GM12878 (cell line): ENCODE results near the gene CFAP57. TPM values are rescaled to one million over a fixed set of nuclear protein-coding genes. Genes with fewer than 3 reads are reported as not detected.

Experiments used
- ATAC-seq: fragments of 200-7000 bp; cut with Tn5 transposase; 3 replicates; pipeline ENCODE4 v1.9.1; 2020; ENCODE audit warnings: mild to moderate bottlenecking, moderate library complexity
- BruUV-seq: library from RNA; stranded (reverse); fragments of 400-500 nt; replicated peaks from 2 replicates; lab custom pipeline; 2021; lab: Mats Ljungman, UMichigan
- CTCF ChIA-PET: fragments of 300-600 bp; sonication (Branson Sonifier 250); formaldehyde crosslinking; extraction: SDS; loops from one replicate; lab custom pipeline; 2021; ENCODE audit warnings: inconsistent platforms; lab: Yijun Ruan, JAX
- POLR2A ChIA-PET: fragments of 350-600 bp; formaldehyde crosslinking; extraction: SDS; loops from one replicate; lab custom pipeline; 2021; ENCODE audit warnings: inconsistent platforms; lab: Charles Lee
- RAD21 ChIA-PET: fragments of 300-600 bp; sonication (Branson Sonifier 250); formaldehyde crosslinking; loops from one replicate; lab custom pipeline; 2023; ENCODE audit warnings: antibody characterized with exemption; ENCODE audit not compliant: unreplicated experiment; lab: Charles Lee
- SMC1A ChIA-PET: fragments of 300-600 bp; sonication (Branson Sonifier 250); formaldehyde crosslinking; loops from one replicate; lab custom pipeline; 2023; ENCODE audit not compliant: unreplicated experiment, uncharacterized antibody; lab: Charles Lee
- DNase-seq: peaks from one replicate; pipeline ENCODE4 v3.0.0-alpha.2; 2011; ENCODE audit warnings: low read depth, low spot score
- FAIRE-seq: peaks from 3 replicates; lab custom pipeline; 2011; peaks lifted over from hg19 to GRCh38; lab: Jason Lieb, UNC
- H2AFZ ChIP-seq: 2 replicates; pipeline ENCODE4 v1.6.0; 2011; ENCODE audit warnings: low read depth, low read length, control low read depth; ENCODE audit not compliant: control insufficient read depth
- H3K27ac ChIP-seq: 2 replicates; pipeline ENCODE4 v1.5.1; 2011; ENCODE audit warnings: control low read depth; ENCODE audit not compliant: control insufficient read depth, insufficient read depth
- H3K27me3 ChIP-seq, 2 experiments: replicated peaks in 1 of 2; 2 replicates each; pipeline versions ENCODE4 v1.6.0 to v1.6.1; 2011; ENCODE audit warnings: low read length in 1 of 2; ENCODE audit not compliant: control insufficient read depth in 2 of 2, insufficient read depth in 2 of 2
- H3K36me3 ChIP-seq, 2 experiments: 2 replicates each; pipeline ENCODE4 v1.5.1; 2011; ENCODE audit warnings: low read length in 1 of 2; ENCODE audit not compliant: control insufficient read depth in 2 of 2, insufficient read depth in 2 of 2
- H3K4me1 ChIP-seq: 2 replicates; pipeline ENCODE4 v1.6.1; 2011; ENCODE audit warnings: mild to moderate bottlenecking, low read length, moderate library complexity, mixed read lengths; ENCODE audit not compliant: control insufficient read depth, insufficient read depth
- H3K4me2 ChIP-seq: 2 replicates; pipeline ENCODE4 v1.6.0; 2011; ENCODE audit warnings: control low read depth; ENCODE audit not compliant: control insufficient read depth, insufficient read depth
- H3K4me3 ChIP-seq: fragments of 200-600 bp; sonication (generic); 2 replicates; pipeline ENCODE4 v1.5.1; 2016
- H3K79me2 ChIP-seq: 2 replicates; pipeline ENCODE4 v1.6.0; 2011; ENCODE audit warnings: low read length; ENCODE audit not compliant: control insufficient read depth, insufficient read depth
- H3K9ac ChIP-seq: 2 replicates; pipeline ENCODE4 v1.8.0; 2011; ENCODE audit warnings: low read length, control low read depth, mixed read lengths; ENCODE audit not compliant: control insufficient read depth, insufficient read depth
- H3K9me3 ChIP-seq: replicated peaks from 3 replicates; pipeline ENCODE4 v1.5.1; 2011; ENCODE audit warnings: mild to moderate bottlenecking, low read length; ENCODE audit not compliant: control insufficient read depth, insufficient read depth
- H4K20me1 ChIP-seq: 2 replicates; pipeline ENCODE4 v1.6.0; 2011; ENCODE audit not compliant: control insufficient read depth, insufficient read depth
- CHD1 ChIP-seq: IDR thresholded peaks from 2 replicates; pipeline ENCODE4 v1.6.1; 2012; ENCODE audit warnings: low read depth, low read length, improper control_type of control experiment
- DPF2 ChIP-seq: fragments of 450-650 bp; IDR thresholded peaks from 2 replicates; pipeline ENCODE4 v1.6.1; 2017; ENCODE audit warnings: mild to moderate bottlenecking
- FOXK2 ChIP-seq: fragments of 450-650 bp; IDR thresholded peaks from 2 replicates; pipeline ENCODE4 v1.6.1; 2017; ENCODE audit warnings: mild to moderate bottlenecking, moderate library complexity
- LARP7 ChIP-seq: fragments of 450-650 bp; IDR thresholded peaks from 2 replicates; pipeline ENCODE4 v1.6.1; 2017; ENCODE audit warnings: mild to moderate bottlenecking
- MTA2 ChIP-seq: fragments of 450-650 bp; IDR thresholded peaks from 2 replicates; pipeline ENCODE4 v1.6.1; 2016; ENCODE audit warnings: low read depth, mild to moderate bottlenecking, moderate library complexity
- MTA3 ChIP-seq: IDR thresholded peaks from 2 replicates; pipeline ENCODE4 v1.6.1; 2012; ENCODE audit warnings: low read length, inconsistent platforms, borderline replicate concordance
- NR2C2 ChIP-seq: IDR thresholded peaks from 2 replicates; pipeline ENCODE4 v1.6.1; 2011; ENCODE audit warnings: borderline replicate concordance, low read depth; ENCODE audit not compliant: control insufficient read depth, insufficient read length
- TCF3 ChIP-seq: IDR thresholded peaks from 2 replicates; pipeline ENCODE4 v1.6.1; 2012; ENCODE audit warnings: low read depth, mild to moderate bottlenecking, low read length, borderline replicate concordance; ENCODE audit not compliant: insufficient read depth
- YBX1 ChIP-seq: fragments of 450-650 bp; IDR thresholded peaks from 2 replicates; pipeline ENCODE4 v1.6.1; 2016; ENCODE audit warnings: antibody characterized with exemption
- ZZZ3 ChIP-seq: IDR thresholded peaks from 2 replicates; pipeline ENCODE4 v1.6.1; 2011; ENCODE audit warnings: low read depth; ENCODE audit not compliant: control insufficient read depth, insufficient read length
- in situ Hi-C: fragments of 300-500 bp; cut with MboI; formaldehyde crosslinking; loops from 9 replicates; pipeline ENCODE4 v1.14.3; 2018; ENCODE audit warnings: mixed read lengths
- intact Hi-C: fragments of 100-400 bp; cut with micrococcal nuclease; formaldehyde crosslinking; loops from one replicate; pipeline ENCODE4 v1.14.2; 2022; ENCODE audit not compliant: unreplicated experiment
- polyA plus RNA-seq, 11 experiments: library from polyadenylated mRNA; depleted of rRNA in 4 of 11; unstranded in 6 of 11; stranded (reverse) in 5 of 11; fragments of >200 nt; fragmentation: Nextera tagmentation in 4 of 11; fragmentation: Illumina TruSeq in 1 of 11; extraction: Ambion mirVana in 4 of 11; extraction: Trizol in 1 of 11; gene quantifications; 1 replicate in 1 of 11; 2 replicates in 10 of 11; pipeline versions ENCODE4 v1.2.1 to v1.2.3, GENCODE V29; 2011 to 2016; ENCODE audit warnings: inconsistent platforms in 2 of 11, missing spikeins in 2 of 11, low read depth in 1 of 11
- total RNA-seq, 4 experiments: library from RNA; depleted of rRNA in 3 of 4; stranded (reverse); fragments of >200 nt in 3 of 4; fragmentation: Illumina TruSeq in 1 of 4; extraction: Trizol in 1 of 4; gene quantifications; 2 replicates each; pipeline versions ENCODE4 v1.2.1 to v1.2.3, GENCODE V29; 2013 to 2021
- TF ChIP-seq, protein P1 (sequence below): fragments of 450-650 bp; IDR thresholded peaks from 2 replicates; pipeline ENCODE4 v1.6.1; 2016; ENCODE audit warnings: mild to moderate bottlenecking, moderate library complexity, borderline replicate concordance
- TF ChIP-seq, protein P2 (sequence below): fragments of 450-650 bp; IDR thresholded peaks from 2 replicates; pipeline ENCODE4 v1.6.1; 2017; ENCODE audit warnings: mild to moderate bottlenecking, low read depth, inconsistent platforms; ENCODE audit not compliant: poor library complexity, severe bottlenecking
- TF ChIP-seq, protein P3 (sequence below): fragments of 450-650 bp; IDR thresholded peaks from 2 replicates; pipeline ENCODE4 v1.6.1; 2016; ENCODE audit warnings: mild to moderate bottlenecking

CFAP57 gene
- total and polyA plus RNA-seq, 10 of the 15 experiments (the other 5 are each of a cell fraction or from before 2014, with no cell fraction given), result 0.45 to 4.8 (median 1.3) TPM

DNA sequence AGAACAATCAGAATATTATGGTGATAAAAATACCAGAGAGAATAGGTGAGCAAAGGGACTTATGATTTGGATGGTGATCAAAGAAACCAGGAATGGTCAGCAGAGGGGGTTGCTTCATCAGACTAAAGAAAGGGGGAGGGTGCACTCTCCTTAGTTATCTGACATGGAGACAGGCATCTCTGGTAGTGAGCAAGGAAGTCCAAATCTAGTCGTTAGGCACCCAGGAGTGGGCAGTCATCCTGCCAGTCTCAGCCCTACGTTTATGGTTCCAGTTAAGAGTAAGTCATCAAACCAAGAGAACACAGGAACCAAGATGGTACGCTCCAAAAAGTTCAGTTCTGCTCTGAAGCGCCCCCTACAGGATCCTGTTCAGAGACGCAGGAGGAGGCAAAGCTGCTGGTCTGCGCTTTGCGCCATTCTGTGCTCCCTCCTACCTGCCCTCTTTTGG is 28.7 kb upstream of the CFAP57 start (continued):
- TF ChIP-seq MTA3, result no peak
- TF ChIP-seq, all 136 proteins: peak for 7

DNA sequence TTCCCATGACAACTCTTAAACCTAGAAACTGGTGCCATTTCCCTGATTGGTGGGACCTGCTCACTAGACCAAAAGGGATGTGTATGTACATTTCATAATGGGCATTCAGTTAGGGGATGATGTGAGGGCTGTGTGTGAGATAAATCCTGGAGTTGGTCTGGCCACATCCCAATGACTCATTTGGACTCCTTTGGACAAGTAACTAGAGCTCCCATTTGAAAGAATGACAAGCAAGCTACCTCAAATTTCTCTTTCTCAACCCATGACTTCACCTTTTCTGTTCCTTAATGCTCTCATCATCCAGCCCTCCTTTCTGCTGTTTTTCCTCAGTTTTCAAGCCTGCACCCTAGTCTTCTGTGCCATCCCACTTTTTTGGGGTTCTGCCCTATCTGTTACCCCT is 27.9 kb upstream of the CFAP57 start:
- intact Hi-C loops (no loop called here), in situ Hi-C loops (no loop called here)
- Histone ChIP-seq H3K4me1 (no peaks in the 10 kb centered on the region), H3K36me3 (no peaks in the 10 kb centered on the region), H3K9me3 (no peaks in the 10 kb centered on the region; the same call in 2 of the 3 replicates), H2AFZ (no peak overlapping the region), H3K79me2 (no peaks in the 10 kb centered on the region), H4K20me1 (no peaks in the 10 kb centered on the region), H3K9ac (no peak overlapping the region), H3K4me2 (no peak overlapping the region), H3K4me3 (no peak overlapping the region), H3K27ac (no peak overlapping the region), H3K27me3 (peaks cover 6 to 7% of the 10 kb centered on the region in 2 experiments)
- SMC1A ChIA-PET, result no interaction called here
- POLR2A ChIA-PET, result no interaction called here
- no peak for ATAC-seq
- FAIRE-seq, result no peak
- CTCF ChIA-PET, result interaction anchor here (1.0 kb wide), 1 partner anchor 70 kb away, joined by 4 read pairs; no protein-coding TSS in a partner anchor
- BruUV-seq, result no TSS peak
- no peak for DNase-seq
- RAD21 ChIA-PET, result no interaction called here
- TF ChIP-seq FOXK2, result no peak
- no peak for TF ChIP-seq DPF2
- TF ChIP-seq, protein P1, sequence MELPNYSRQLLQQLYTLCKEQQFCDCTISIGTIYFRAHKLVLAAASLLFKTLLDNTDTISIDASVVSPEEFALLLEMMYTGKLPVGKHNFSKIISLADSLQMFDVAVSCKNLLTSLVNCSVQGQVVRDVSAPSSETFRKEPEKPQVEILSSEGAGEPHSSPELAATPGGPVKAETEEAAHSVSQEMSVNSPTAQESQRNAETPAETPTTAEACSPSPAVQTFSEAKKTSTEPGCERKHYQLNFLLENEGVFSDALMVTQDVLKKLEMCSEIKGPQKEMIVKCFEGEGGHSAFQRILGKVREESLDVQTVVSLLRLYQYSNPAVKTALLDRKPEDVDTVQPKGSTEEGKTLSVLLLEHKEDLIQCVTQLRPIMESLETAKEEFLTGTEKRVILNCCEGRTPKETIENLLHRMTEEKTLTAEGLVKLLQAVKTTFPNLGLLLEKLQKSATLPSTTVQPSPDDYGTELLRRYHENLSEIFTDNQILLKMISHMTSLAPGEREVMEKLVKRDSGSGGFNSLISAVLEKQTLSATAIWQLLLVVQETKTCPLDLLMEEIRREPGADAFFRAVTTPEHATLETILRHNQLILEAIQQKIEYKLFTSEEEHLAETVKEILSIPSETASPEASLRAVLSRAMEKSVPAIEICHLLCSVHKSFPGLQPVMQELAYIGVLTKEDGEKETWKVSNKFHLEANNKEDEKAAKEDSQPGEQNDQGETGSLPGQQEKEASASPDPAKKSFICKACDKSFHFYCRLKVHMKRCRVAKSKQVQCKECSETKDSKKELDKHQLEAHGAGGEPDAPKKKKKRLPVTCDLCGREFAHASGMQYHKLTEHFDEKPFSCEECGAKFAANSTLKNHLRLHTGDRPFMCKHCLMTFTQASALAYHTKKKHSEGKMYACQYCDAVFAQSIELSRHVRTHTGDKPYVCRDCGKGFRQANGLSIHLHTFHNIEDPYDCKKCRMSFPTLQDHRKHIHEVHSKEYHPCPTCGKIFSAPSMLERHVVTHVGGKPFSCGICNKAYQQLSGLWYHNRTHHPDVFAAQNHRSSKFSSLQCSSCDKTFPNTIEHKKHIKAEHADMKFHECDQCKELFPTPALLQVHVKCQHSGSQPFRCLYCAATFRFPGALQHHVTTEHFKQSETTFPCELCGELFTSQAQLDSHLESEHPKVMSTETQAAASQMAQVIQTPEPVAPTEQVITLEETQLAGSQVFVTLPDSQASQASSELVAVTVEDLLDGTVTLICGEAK, result no peak
- TF ChIP-seq YBX1, result no peak
- TF ChIP-seq, protein P2, sequence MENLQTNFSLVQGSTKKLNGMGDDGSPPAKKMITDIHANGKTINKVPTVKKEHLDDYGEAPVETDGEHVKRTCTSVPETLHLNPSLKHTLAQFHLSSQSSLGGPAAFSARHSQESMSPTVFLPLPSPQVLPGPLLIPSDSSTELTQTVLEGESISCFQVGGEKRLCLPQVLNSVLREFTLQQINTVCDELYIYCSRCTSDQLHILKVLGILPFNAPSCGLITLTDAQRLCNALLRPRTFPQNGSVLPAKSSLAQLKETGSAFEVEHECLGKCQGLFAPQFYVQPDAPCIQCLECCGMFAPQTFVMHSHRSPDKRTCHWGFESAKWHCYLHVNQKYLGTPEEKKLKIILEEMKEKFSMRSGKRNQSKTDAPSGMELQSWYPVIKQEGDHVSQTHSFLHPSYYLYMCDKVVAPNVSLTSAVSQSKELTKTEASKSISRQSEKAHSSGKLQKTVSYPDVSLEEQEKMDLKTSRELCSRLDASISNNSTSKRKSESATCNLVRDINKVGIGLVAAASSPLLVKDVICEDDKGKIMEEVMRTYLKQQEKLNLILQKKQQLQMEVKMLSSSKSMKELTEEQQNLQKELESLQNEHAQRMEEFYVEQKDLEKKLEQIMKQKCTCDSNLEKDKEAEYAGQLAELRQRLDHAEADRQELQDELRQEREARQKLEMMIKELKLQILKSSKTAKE, result no peak
- no peak for TF ChIP-seq CHD1
- TF ChIP-seq, protein P3, sequence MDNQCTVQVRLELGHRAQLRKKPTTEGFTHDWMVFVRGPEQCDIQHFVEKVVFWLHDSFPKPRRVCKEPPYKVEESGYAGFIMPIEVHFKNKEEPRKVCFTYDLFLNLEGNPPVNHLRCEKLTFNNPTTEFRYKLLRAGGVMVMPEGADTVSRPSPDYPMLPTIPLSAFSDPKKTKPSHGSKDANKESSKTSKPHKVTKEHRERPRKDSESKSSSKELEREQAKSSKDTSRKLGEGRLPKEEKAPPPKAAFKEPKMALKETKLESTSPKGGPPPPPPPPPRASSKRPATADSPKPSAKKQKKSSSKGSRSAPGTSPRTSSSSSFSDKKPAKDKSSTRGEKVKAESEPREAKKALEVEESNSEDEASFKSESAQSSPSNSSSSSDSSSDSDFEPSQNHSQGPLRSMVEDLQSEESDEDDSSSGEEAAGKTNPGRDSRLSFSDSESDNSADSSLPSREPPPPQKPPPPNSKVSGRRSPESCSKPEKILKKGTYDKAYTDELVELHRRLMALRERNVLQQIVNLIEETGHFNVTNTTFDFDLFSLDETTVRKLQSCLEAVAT, result no peak
- TF ChIP-seq NR2C2, result no peak
- no peak for TF ChIP-seq ZZZ3
- TF ChIP-seq MTA2, result no peak
- TF ChIP-seq TCF3, result no peak
- no peak for TF ChIP-seq LARP7
